ENCODE data around the gene ANKRD13A. TPM values are rescaled to one million over a fixed set of nuclear protein-coding genes. Genes with fewer than 3 reads are reported as not detected.
"Not testable (repeated sequence)": the region's sequence is repeated elsewhere in the genome, so short reads cannot be mapped to it uniquely, and the experiment has no call there.

Gene ANKRD13A
- total RNA-seq, 1 donor from 2014 or later, result 108 TPM

DNA sequence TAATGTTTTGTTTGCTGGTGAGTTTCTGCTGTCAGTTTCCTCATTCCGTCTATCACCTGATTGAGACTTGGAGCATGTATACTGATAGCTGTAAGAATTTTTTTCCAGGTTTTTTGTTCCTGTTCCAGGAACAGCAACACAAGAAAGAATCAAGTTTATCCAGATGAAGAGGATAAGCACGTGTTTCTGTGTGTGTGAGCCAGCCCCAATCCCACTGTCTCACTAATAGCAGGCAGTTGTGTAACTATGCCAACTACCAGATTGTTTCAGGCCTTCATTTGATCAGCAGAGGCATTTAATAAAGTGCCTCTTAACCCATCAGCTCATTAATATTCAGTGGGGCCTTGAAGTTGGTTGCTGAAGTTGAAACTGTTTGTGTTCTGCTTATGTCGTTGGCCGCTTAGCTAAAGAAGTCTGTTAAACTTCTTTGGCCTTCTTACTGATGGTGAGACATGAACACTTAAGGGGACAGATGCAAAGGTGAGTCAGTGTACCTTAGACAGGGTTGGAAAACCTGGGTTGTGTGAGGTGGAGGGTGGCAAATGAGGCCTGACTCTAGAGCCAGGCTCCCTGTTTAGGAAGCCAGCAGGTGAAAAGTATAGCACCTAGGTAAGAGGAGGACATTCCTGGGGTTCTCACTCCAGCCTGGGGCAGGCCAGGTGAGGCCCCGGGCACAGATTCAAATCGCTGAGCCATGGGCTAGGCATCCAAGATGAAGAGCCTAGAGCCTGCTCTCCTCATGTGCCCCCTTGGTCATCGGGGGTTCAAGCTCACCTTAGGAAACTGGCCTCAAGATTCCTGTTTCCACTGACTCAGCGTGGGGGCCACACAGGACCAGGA is 3.7 kb downstream of the ANKRD13A start:
- Histone ChIP-seq H3K36me3 (no peaks in the 10 kb centered on the region), H3K27me3 (no peaks in the 10 kb centered on the region), H3K27ac (no peak overlapping the region), H3K4me3 (no peak overlapping the region), H3K9me3 (no peaks in the 10 kb centered on the region), H3K4me1 (peaks cover 43% of the 10 kb centered on the region)
- no peak for DNase-seq (ENCODE audit: extremely low spot score in 2 of 2)
- TF ChIP-seq POLR2AphosphoS5 (IDR thresholded peaks at IDR 0.05; ENCODE audit: insufficient read depth in 1 of 2, low read depth in 1 of 2) (no peak), CTCF (IDR thresholded peaks at IDR 0.05) (no peak), POLR2A (IDR thresholded peaks at IDR 0.05) (no peak)
- intact Hi-C loops (cut with DNase I), result no loop called here

GRCh38 chr12:110004598-110004997 is 5.4 kb downstream of the ANKRD13A start:
- H3K4me1 ChIP-seq, result peaks cover 35% of the 10 kb centered on the region
- no peaks in the 10 kb centered on the region for H3K36me3 ChIP-seq
- H3K27me3 ChIP-seq, result no peaks in the 10 kb centered on the region
- no peaks in the 10 kb centered on the region for H3K9me3 ChIP-seq
- no peak overlapping the region for H3K4me3 ChIP-seq
- H3K27ac ChIP-seq, result no peak overlapping the region
- TF ChIP-seq POLR2AphosphoS5 (IDR thresholded peaks at IDR 0.05; ENCODE audit: insufficient read depth in 1 of 2, low read depth in 1 of 2) (no peak), CTCF (IDR thresholded peaks at IDR 0.05) (no peak), POLR2A (IDR thresholded peaks at IDR 0.05) (no peak)
- DNase-seq (ENCODE audit: extremely low spot score in 2 of 2), result no peak
- intact Hi-C loops (cut with DNase I), result no loop called here

GRCh38 chr12:110005319-110005973 is 6.2 kb downstream of the ANKRD13A start:
- TF ChIP-seq POLR2AphosphoS5 (IDR thresholded peaks at IDR 0.05; ENCODE audit: insufficient read depth in 1 of 2, low read depth in 1 of 2) (no peak), POLR2A (IDR thresholded peaks at IDR 0.05) (no peak), CTCF (IDR thresholded peaks at IDR 0.05) (no peak)
- intact Hi-C loops (cut with DNase I), result no loop called here
- Histone ChIP-seq H3K27me3 (no peaks in the 10 kb centered on the region), H3K4me3 (no peak overlapping the region), H3K36me3 (no peaks in the 10 kb centered on the region), H3K9me3 (no peaks in the 10 kb centered on the region), H3K27ac (no peak overlapping the region), H3K4me1 (peaks cover 29% of the 10 kb centered on the region)
- DNase-seq (ENCODE audit: extremely low spot score in 2 of 2), result no peak

DNA sequence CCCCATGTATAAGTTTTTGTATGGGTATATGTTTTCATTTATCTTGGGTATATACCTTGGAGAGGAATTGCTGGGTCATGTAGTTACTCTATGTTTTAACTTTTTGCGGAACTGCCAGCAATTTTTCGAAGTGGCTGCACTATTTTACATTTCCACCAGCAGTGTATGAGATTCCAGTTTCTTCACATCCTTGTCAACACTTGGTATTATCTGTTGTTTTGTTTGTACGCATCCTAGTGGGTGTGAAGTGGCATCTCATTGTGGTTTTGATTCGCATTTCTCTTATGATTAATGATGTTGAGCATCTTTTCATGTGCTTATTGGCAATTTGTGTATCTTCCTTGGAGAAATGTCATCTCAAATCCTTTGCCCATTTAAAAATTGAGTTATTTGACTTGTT is 6.9 kb downstream of the ANKRD13A start:
- Histone ChIP-seq H3K27ac (no peak overlapping the region), H3K27me3 (no peaks in the 10 kb centered on the region), H3K36me3 (no peaks in the 10 kb centered on the region), H3K4me3 (no peak overlapping the region), H3K9me3 (no peaks in the 10 kb centered on the region), H3K4me1 (peaks cover 22% of the 10 kb centered on the region)
- intact Hi-C loops (cut with DNase I), result no loop called here
- no peak for DNase-seq (ENCODE audit: extremely low spot score in 2 of 2)
- no peak for TF ChIP-seq POLR2A (IDR thresholded peaks at IDR 0.05)
- TF ChIP-seq CTCF (IDR thresholded peaks at IDR 0.05), result no peak
- no peak for TF ChIP-seq POLR2AphosphoS5 (IDR thresholded peaks at IDR 0.05; ENCODE audit: insufficient read depth in 1 of 2, low read depth in 1 of 2)

- Histone ChIP-seq H3K27ac (no peak overlapping the region), H3K4me3 (no peak overlapping the region)
- intact Hi-C loops (cut with DNase I), result no loop called here
Measured at GRCh38 chr12:110007881-110008280, 8.7 kb downstream of the ANKRD13A start.

DNA sequence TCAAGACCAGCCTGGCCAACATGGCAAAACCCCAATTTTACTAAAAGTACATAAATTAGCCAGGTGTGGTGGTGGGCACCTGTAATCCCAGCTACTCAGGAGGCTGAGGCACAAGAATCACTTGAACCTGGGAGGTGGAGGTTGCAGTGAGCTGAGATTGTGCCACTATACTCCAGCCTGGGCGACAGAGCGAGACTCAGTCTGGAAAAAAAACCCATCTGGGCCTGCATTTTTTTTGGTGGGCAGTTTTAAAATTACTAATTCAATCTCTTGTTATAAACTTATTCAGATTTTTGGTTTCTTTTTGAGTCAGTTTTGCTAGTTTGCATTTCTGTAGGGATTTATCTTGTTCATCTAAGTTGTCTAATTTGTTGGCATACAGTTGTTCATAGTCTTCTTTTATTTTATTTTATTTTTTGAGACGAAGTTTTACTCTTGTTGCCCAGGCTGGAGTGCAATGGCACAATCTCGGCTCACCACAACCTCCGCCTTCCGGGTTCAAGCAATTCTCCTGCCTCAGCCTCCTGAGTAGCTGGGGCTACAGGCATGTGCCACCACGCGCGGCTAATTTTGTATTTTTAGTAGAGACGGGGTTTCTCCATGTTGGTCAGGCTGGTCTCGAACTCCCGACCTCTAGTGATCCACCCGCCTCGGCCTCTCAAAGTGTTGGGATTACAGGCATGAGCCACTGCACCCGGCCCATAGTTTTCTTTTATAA is 9.6 kb downstream of the ANKRD13A start:
- intact Hi-C loops (cut with DNase I); DNase-seq (ENCODE audit: extremely low spot score in 2 of 2); H3K27me3 ChIP-seq; H3K4me3 ChIP-seq; H3K4me1 ChIP-seq; H3K9me3 ChIP-seq; H3K27ac ChIP-seq: not testable (repeated sequence)
- peaks cover 0 to 17% of the 10 kb centered on the region in 2 donors for H3K36me3 ChIP-seq

More at GRCh38 chr12:110007881-110008280, 8.7 kb downstream of the ANKRD13A start:
- H3K36me3 ChIP-seq, result peaks cover 0 to 9% of the 10 kb centered on the region in 2 donors
- H3K9me3 ChIP-seq, result no peaks in the 10 kb centered on the region
- H3K4me1 ChIP-seq, result peaks cover 4% of the 10 kb centered on the region
- no peak for DNase-seq (ENCODE audit: extremely low spot score in 2 of 2)
- no peak for TF ChIP-seq POLR2A (IDR thresholded peaks at IDR 0.05)
- TF ChIP-seq POLR2AphosphoS5 (IDR thresholded peaks at IDR 0.05; ENCODE audit: insufficient read depth in 1 of 2, low read depth in 1 of 2), result no peak
- TF ChIP-seq CTCF (IDR thresholded peaks at IDR 0.05), result no peak
- H3K27me3 ChIP-seq, result no peaks in the 10 kb centered on the region

Data from vagina (tissue), 2 donors.